ENCODE measurements around the gene MBP.

The MBP gene

DNA sequence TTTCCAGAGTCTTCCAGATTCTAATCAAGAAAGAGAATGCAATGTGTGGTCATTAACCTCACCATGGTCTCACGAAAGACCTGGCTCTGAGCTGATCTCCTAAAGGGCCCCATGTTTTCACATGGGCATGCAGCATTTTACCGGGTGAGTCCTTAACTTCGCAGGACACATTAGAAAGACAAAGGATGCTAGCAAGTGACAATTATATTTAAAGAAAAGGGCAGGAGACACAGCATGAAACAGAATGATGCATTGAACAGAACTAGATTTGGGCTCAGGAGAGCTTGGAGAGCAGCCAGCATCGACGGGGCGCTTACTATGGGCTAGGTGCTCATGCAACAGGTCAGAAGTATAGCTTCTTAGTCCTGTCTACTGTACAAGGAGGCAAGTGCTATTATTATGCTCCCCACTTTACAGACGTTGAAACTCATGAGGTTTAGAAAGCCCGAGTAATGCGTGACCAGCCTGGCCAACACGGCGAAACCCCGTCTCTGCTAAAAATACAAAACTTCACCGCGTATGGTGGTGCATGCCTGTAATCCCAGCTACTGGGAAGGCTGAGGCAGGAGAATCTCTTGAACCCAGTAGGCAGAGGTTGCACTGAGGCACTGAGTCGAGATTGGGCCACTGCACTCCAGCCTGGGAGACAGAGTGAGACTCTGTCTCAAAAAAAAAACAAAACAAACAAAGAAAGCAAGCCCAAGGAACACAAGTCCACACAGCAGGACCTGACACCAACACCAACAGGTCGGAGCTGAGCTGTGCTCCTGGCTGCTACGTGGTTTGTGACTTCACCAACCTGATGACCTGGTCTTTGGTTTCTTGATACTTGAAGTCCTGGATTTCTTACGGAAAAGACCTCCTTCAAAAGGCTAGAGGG lies 16.1 kb downstream of the MBP start:
- DNase-seq (ENCODE audit: insufficient read length, low spot score) (no peak), FAIRE-seq (no peak)
- TF ChIP-seq POLR2AphosphoS5 (IDR thresholded peaks at IDR 0.05; ENCODE audit: low read depth, low read length) = no peak
- no peak for TF ChIP-seq POLR2A (IDR thresholded peaks at IDR 0.05; ENCODE audit: low read depth, low read length)
- no peak for TF ChIP-seq PAX5 (IDR thresholded peaks at IDR 0.05; ENCODE audit: insufficient read depth, low read length, severe bottlenecking)
- no peak for TF ChIP-seq POU2F2 (IDR thresholded peaks at IDR 0.05; ENCODE audit: low read depth, low read length)
- TF ChIP-seq TAF1 (IDR thresholded peaks at IDR 0.05; ENCODE audit: low read depth, low read length) = no peak
- TF ChIP-seq SPI1 (IDR thresholded peaks at IDR 0.05; ENCODE audit: low read depth, low read length) = no peak

DNA sequence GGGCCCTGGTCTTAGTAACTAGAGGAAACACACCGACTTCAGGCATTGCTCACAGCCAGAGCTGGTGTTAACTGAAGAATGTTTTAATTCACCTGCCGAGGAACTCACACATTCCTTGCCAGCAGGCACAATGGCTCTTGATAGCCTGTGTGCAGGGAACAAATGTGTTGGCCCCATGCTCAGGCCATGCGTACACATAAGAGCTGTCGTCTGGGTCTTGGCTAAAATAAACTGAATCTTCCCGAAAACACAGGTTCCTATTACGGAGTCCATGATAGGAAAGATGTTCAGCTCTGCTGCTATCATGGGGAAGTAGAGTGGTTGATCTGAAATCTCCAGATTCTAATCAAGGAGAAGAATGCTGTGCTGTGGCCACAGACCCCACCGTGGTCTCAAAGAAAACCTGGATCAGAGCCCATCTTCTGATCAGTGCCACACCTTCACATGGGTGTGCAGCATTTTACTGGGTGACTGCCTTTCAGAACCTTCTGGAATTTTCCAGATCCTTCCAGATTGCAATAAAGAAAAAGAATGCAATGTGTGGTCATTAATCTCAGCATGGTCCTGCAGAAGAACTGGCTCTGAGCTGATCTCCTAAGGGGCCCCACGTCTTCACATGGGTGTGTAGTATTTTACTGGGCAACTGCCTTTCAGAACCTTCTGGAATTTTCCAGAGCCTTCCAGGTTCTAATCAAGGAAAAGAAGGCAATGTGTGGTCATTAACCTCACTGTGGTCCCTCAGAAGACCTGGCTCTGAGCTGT lies 17.2 kb downstream of the MBP start:
- FAIRE-seq (peak; percentile 13), DNase-seq (ENCODE audit: insufficient read length, low spot score) (no peak)
- TF ChIP-seq POLR2AphosphoS5 (IDR thresholded peaks at IDR 0.05; ENCODE audit: low read depth, low read length) (no peak), TAF1 (IDR thresholded peaks at IDR 0.05; ENCODE audit: low read depth, low read length) (no peak), POLR2A (IDR thresholded peaks at IDR 0.05; ENCODE audit: low read depth, low read length) (no peak), POU2F2 (IDR thresholded peaks at IDR 0.05; ENCODE audit: low read depth, low read length) (no peak), SPI1 (IDR thresholded peaks at IDR 0.05; ENCODE audit: low read depth, low read length) (no peak), PAX5 (IDR thresholded peaks at IDR 0.05; ENCODE audit: insufficient read depth, low read length, severe bottlenecking) (no peak)

DNA sequence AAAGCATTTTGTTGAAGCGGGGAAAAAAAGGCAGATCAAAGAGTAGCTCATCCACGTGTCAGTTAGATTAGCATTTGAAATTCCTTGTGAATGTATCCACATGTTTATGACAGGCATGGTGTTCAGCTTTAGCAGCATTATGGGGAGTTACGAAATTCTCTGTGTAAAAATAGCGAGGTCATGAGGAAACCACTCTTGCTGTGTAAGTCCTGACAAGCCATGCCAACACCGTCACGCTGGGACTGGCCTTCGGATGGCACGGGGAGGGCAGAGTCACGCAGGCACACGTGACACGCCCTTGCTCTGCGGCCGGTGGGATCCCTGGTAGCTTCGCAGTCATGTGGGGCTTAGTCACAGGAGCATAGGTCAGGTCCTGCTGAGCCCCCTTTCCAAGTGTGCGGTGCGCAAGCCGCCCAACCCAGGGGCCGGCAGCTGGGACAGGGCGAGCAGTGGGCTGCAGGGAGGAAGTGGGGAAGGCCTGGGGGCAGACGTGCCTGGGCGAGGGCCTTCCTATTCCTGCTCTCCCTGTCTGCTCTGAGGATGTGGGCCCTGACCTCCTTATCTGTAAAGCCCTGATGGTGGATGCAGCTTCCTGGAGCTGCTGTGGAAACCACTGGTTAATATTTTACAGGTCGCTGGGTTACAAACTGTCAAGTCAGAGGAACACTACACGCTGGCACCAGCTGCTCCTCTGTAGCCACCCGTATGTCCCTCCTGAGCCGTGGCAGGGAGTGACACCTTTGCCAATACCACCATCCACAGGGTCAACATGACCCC lies 18.0 kb downstream of the MBP start:
- peak; percentile 60 for FAIRE-seq

DNA sequence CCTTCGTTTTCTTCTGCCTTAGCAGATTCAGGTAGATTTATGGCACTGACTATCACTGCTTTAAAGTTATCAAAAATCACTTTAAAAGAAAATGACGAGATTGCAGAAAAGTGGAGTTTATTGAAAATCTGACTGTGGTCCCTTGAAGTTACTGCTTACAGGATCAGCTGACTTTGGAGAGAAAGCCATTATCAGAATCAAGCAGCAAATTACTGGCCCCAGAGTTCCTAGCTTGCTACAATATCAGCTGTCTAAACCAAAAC lies 18.5 kb downstream of the MBP start:
- FAIRE-seq (no peak), DNase-seq (ENCODE audit: insufficient read length, low spot score) (no peak)
- TF ChIP-seq POLR2A (IDR thresholded peaks at IDR 0.05; ENCODE audit: low read depth, low read length) (no peak), TAF1 (IDR thresholded peaks at IDR 0.05; ENCODE audit: low read depth, low read length) (no peak), PAX5 (IDR thresholded peaks at IDR 0.05; ENCODE audit: insufficient read depth, low read length, severe bottlenecking) (no peak), POU2F2 (IDR thresholded peaks at IDR 0.05; ENCODE audit: low read depth, low read length) (no peak), POLR2AphosphoS5 (IDR thresholded peaks at IDR 0.05; ENCODE audit: low read depth, low read length) (no peak), SPI1 (IDR thresholded peaks at IDR 0.05; ENCODE audit: low read depth, low read length) (no peak)

More for the DNA sequence above, 18.0 kb downstream of the MBP start:
- no peak for DNase-seq (ENCODE audit: insufficient read length, low spot score)
- TF ChIP-seq POU2F2 (IDR thresholded peaks at IDR 0.05; ENCODE audit: low read depth, low read length) (no peak), POLR2A (IDR thresholded peaks at IDR 0.05; ENCODE audit: low read depth, low read length) (no peak), PAX5 (IDR thresholded peaks at IDR 0.05; ENCODE audit: insufficient read depth, low read length, severe bottlenecking) (no peak), SPI1 (IDR thresholded peaks at IDR 0.05; ENCODE audit: low read depth, low read length) (no peak), TAF1 (IDR thresholded peaks at IDR 0.05; ENCODE audit: low read depth, low read length) (no peak), POLR2AphosphoS5 (IDR thresholded peaks at IDR 0.05; ENCODE audit: low read depth, low read length) (no peak)

DNA sequence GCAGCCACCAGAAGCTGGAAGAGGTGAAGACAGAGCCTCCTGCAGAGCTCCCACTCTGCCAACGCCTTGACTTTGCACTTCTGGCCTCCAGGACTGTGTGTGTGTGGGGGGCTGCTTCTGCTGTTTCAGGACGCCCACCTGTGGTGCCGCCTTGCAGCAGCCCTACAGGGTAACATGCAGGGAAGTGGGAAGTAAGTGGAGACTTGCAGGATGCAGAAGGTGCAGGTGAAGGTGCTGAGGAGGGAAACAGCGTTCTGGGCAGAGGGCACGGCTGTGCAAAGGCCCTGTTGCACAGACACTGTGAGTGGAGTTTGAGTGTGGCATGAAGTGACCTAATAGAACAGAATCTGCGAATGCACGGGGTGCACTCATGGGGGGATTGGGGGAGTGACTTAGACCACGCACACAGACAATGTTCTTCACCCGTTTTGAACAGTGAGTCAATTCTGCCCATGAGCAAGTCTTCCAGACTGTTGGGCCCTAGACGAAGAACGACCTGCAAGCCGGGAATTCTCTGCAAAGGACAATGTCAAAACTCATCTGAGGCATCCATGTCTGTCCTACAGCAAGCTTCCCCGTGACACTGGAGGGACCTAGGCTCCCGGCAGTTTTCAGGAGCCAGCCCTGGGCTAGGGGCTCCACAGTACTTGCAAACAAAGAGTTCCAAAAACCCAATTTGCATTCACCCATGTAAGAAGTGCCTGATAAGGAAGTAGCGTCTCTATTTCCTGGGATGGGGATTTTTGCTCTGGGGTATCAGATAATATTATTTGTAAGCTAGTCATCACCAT lies 19.0 kb downstream of the MBP start:
- TF ChIP-seq SPI1 (IDR thresholded peaks at IDR 0.05; ENCODE audit: low read depth, low read length) = no peak
- TF ChIP-seq POLR2AphosphoS5 (IDR thresholded peaks at IDR 0.05; ENCODE audit: low read depth, low read length) = no peak
- TF ChIP-seq POU2F2 (IDR thresholded peaks at IDR 0.05; ENCODE audit: low read depth, low read length) = no peak
- no peak for TF ChIP-seq TAF1 (IDR thresholded peaks at IDR 0.05; ENCODE audit: low read depth, low read length)
- TF ChIP-seq PAX5 (IDR thresholded peaks at IDR 0.05; ENCODE audit: insufficient read depth, low read length, severe bottlenecking) = no peak
- no peak for TF ChIP-seq POLR2A (IDR thresholded peaks at IDR 0.05; ENCODE audit: low read depth, low read length)
- FAIRE-seq (peak; percentile 54), DNase-seq (ENCODE audit: insufficient read length, low spot score) (no peak)

DNA sequence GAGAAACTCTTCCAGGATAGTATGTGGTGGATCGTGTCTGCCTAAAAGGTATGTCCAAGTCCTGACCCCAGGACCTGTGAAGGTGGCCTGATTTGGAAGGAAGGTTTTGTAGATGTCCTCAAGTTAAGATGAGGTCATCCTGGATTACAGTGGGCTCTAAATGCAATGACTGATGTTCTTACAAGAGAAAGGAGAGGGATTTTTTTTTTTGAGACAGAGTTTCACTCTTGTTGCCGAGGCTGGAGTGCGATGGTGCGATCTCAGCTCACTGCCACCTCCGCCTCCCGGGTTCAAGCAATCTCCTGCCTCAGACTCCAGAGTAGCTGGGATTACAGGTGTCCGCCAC lies 19.9 kb downstream of the MBP start:
- FAIRE-seq (no peak), DNase-seq (ENCODE audit: insufficient read length, low spot score) (no peak)
- TF ChIP-seq PAX5 (IDR thresholded peaks at IDR 0.05; ENCODE audit: insufficient read depth, low read length, severe bottlenecking) = no peak
- TF ChIP-seq POU2F2 (IDR thresholded peaks at IDR 0.05; ENCODE audit: low read depth, low read length) = no peak
- TF ChIP-seq TAF1 (IDR thresholded peaks at IDR 0.05; ENCODE audit: low read depth, low read length) = no peak
- TF ChIP-seq POLR2AphosphoS5 (IDR thresholded peaks at IDR 0.05; ENCODE audit: low read depth, low read length) = no peak
- no peak for TF ChIP-seq POLR2A (IDR thresholded peaks at IDR 0.05; ENCODE audit: low read depth, low read length)
- no peak for TF ChIP-seq SPI1 (IDR thresholded peaks at IDR 0.05; ENCODE audit: low read depth, low read length)

DNA sequence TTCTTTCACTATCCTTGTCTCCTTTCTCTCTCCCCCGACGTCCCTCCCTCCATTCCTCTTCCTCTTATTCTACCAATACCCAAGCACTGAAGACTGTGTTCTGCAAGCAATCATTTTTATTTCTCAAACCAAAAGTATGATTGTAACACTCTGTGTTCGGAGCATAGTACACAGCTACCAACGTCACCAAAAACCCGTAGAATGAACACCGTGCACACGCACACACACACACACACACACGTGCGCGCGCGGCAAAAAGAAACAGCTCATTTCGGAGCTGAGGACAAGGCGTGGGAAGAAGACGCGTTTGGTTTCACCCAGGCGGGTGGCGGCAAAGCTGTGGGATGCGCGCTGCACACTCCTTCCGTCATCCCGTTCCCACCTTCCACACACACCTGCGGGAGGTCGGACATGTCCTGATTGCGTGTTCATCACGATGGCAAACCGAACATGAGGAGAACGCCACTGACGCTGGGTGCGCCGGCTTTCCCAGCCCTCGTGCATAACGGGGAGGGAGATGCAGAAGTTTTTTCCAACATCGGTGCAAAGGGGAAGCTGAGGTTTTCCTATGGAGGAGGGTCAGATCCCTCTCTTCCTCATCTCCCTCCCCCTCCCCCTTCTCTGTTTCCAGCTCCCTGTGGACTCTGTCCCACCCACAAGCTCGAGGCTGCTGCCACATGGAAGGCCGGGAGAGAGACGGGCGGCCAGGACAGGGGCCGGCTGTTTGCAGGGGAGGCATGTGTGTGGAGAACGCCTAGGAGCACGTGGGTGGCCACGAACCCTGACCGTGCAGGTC lies 20.4 kb downstream of the MBP start:
- TF ChIP-seq POLR2A (IDR thresholded peaks at IDR 0.05; ENCODE audit: low read depth, low read length) = no peak
- peak; percentile 64 for FAIRE-seq
- no peak for DNase-seq (ENCODE audit: insufficient read length, low spot score)

DNA sequence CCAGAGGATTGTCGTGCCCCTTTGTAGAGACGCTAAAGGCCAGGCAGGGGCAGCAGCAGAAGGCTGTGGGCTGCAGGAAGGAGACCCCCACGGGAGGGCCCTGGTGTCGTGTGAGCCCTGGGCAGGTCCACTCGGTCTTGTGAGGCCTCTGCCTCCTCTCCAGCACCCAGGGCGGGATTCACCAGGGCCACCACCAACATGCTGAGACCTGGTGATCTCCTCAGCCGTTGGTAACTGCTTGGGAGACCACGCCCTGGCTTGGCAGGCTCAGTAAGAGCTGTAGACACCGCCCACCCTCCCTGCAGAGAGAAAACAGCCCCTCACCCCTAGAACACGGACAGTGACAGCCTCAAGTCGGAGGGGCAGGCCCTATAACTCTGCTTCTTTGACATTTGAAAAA lies 21.1 kb downstream of the MBP start:
- DNase-seq (ENCODE audit: insufficient read length, low spot score) (no peak), FAIRE-seq (no peak)
- no peak for TF ChIP-seq POLR2AphosphoS5 (IDR thresholded peaks at IDR 0.05; ENCODE audit: low read depth, low read length)
- no peak for TF ChIP-seq SPI1 (IDR thresholded peaks at IDR 0.05; ENCODE audit: low read depth, low read length)
- TF ChIP-seq POU2F2 (IDR thresholded peaks at IDR 0.05; ENCODE audit: low read depth, low read length) = no peak
- TF ChIP-seq PAX5 (IDR thresholded peaks at IDR 0.05; ENCODE audit: insufficient read depth, low read length, severe bottlenecking) = no peak
- TF ChIP-seq TAF1 (IDR thresholded peaks at IDR 0.05; ENCODE audit: low read depth, low read length) = no peak
- no peak for TF ChIP-seq POLR2A (IDR thresholded peaks at IDR 0.05; ENCODE audit: low read depth, low read length)

All from GM12891 (cell line).